IMR-90 (cell line): Measurements from ENCODE around the gene CREB5.

ENCODE experiments used
- CTCF ChIP-seq: conservative IDR thresholded peaks from 2 replicates; pipeline ENCODE4 v1.5.1; 2012; ENCODE audit warnings: mild to moderate bottlenecking, low read depth, low read length, improper control_type of control experiment
- ELK1 ChIP-seq: fragments of 150-350 bp; IDR thresholded peaks from 2 replicates; pipeline ENCODE4 v1.6.1; 2016; ENCODE audit warnings: low read depth, mild to moderate bottlenecking, low read length, moderate library complexity, borderline replicate concordance
- FOS ChIP-seq: fragments of 150-350 bp; IDR thresholded peaks from 2 replicates; pipeline ENCODE4 v1.6.1; 2016; ENCODE audit warnings: low read depth, low read length
- MAFK ChIP-seq: IDR thresholded peaks from 2 replicates; pipeline ENCODE4 v1.6.1; 2012; ENCODE audit warnings: low read depth, low read length, improper control_type of control experiment

- no peak for TF ChIP-seq CTCF
- peak; percentile 80 for TF ChIP-seq MAFK
- no peak for TF ChIP-seq ELK1
- no peak for TF ChIP-seq FOS
Observed at GRCh38 chr7:28400838-28401360, 11.4 kb upstream of the CREB5 start.
